Measurements from ENCODE around the gene CAP2.
"Not testable (repeated sequence)": the region's sequence is repeated elsewhere in the genome, so short reads cannot be mapped to it uniquely, and the experiment has no call there.

CAP2 gene

GRCh38 chr6:17408081-17408480 is 14.7 kb downstream of the CAP2 start:
- CTCF ChIA-PET: interaction anchor here (0.6 kb wide), 1 partner anchor 8 kb away, joined by 3 read pairs; no protein-coding TSS in a partner anchor
- POLR2A ChIA-PET (ENCODE audit: low non-redundant PET): no interaction called here
- no peak overlapping the region for H3K27ac ChIP-seq
- no peak for DNase-seq (ENCODE audit: low spot score)
- no peak for TF ChIP-seq CTCF (conservative IDR thresholded peaks at IDR 0.05; ENCODE audit: low read depth)

GRCh38 chr6:17410281-17410680 is 16.9 kb downstream of the CAP2 start:
- ChIA-PET CTCF (no interaction called here), POLR2A (ENCODE audit: low non-redundant PET) (no interaction called here)
- no peak for DNase-seq (ENCODE audit: low spot score)
- TF ChIP-seq CTCF (conservative IDR thresholded peaks at IDR 0.05; ENCODE audit: low read depth): no peak
- no peak overlapping the region for H3K27ac ChIP-seq

GRCh38 chr6:17413313-17413750 is 19.9 kb downstream of the CAP2 start:
- ChIA-PET POLR2A (ENCODE audit: low non-redundant PET) (no interaction called here), CTCF (no interaction called here)
- no peak for TF ChIP-seq CTCF (conservative IDR thresholded peaks at IDR 0.05; ENCODE audit: low read depth)
- no peak overlapping the region for H3K27ac ChIP-seq
- peak; percentile 38 for DNase-seq (ENCODE audit: low spot score)

- H3K27ac ChIP-seq; CTCF ChIA-PET; DNase-seq (ENCODE audit: low spot score); POLR2A ChIA-PET (ENCODE audit: low non-redundant PET): not testable (repeated sequence)
Measured at GRCh38 chr6:17414395-17414794, 21.0 kb downstream of the CAP2 start.

- no peak overlapping the region for H3K27ac ChIP-seq
- no peak for TF ChIP-seq CTCF (conservative IDR thresholded peaks at IDR 0.05; ENCODE audit: low read depth)
- CTCF ChIA-PET: no interaction called here
- POLR2A ChIA-PET (ENCODE audit: low non-redundant PET): interaction anchor here (0.5 kb wide), 1 partner anchor 8 kb away, joined by 4 read pairs; no protein-coding TSS in a partner anchor
- DNase-seq (ENCODE audit: low spot score): no peak
Measured at GRCh38 chr6:17415321-17415720, 21.9 kb downstream of the CAP2 start.

GRCh38 chr6:17416806-17417205 is 23.4 kb downstream of the CAP2 start:
- DNase-seq (ENCODE audit: low spot score): no peak
- ChIA-PET POLR2A (ENCODE audit: low non-redundant PET) (no interaction called here), CTCF (interaction anchor here (0.6 to 0.7 kb wide), 2 partner anchors 9 to 60 kb away, joined by 3 to 4 read pairs; no protein-coding TSS in a partner anchor)
- TF ChIP-seq CTCF (conservative IDR thresholded peaks at IDR 0.05; ENCODE audit: low read depth): no peak
- no peak overlapping the region for H3K27ac ChIP-seq

- ChIA-PET CTCF (no interaction called here), POLR2A (ENCODE audit: low non-redundant PET) (no interaction called here)
- no peak for TF ChIP-seq CTCF (conservative IDR thresholded peaks at IDR 0.05; ENCODE audit: low read depth)
- DNase-seq (ENCODE audit: low spot score): peak; percentile 75
- H3K27ac ChIP-seq: peak overlapping the region; percentile 32; the same call in 1 of the 2 replicates
Measured at GRCh38 chr6:17417817-17418216, 24.4 kb downstream of the CAP2 start.

All from RWPE1 (cell line).